ENCODE results near the gene GRIK2. TPM values are rescaled to one million over a fixed set of nuclear protein-coding genes. Genes with fewer than 3 reads are reported as not detected.

Gene GRIK2
- total RNA-seq, 4 donors from 2014 or later: 0.46 to 3.7 (median 1.8) TPM

- DNase-seq (ENCODE audit: extremely low spot score): no peak
- intact Hi-C loops (cut with DNase I): no loop called here
- Histone ChIP-seq H3K27ac (replicated peaks in 1 of 4) (no peak overlapping the region), H3K9me3 (no peaks in the 10 kb centered on the region), H3K27me3 (peaks cover 0 to 90% (median 14%) of the 10 kb centered on the region in 4 donors), H3K4me1 (peaks cover 0 to 10% (median 5%) of the 10 kb centered on the region in 4 donors), H3K36me3 (no peaks in the 10 kb centered on the region), H3K4me3 (no peak overlapping the region)
- no peak for TF ChIP-seq CTCF (IDR thresholded peaks at IDR 0.05)
- TF ChIP-seq EP300 (IDR thresholded peaks at IDR 0.05): no peak
- TF ChIP-seq POLR2A (IDR thresholded peaks at IDR 0.05; ENCODE audit: low read depth): no peak
- TF ChIP-seq POLR2AphosphoS5 (IDR thresholded peaks at IDR 0.05): no peak
- WGBS: 24% methylated on average over 27 of the region's 43 CpGs
These were observed 5.5 kb downstream of the GRIK2 start for GRCh38 chr6:101398716-101399615.

GRCh38 chr6:101399616-101400162, 6.2 kb downstream of the GRIK2 start:
- intact Hi-C loops (cut with DNase I): no loop called here
- no peak overlapping the region for H3K27ac ChIP-seq (replicated peaks in 1 of 4)
- DNase-seq (ENCODE audit: extremely low spot score): no peak
- peaks cover 0 to 8% (median 3%) of the 10 kb centered on the region in 4 donors for H3K4me1 ChIP-seq
- H3K9me3 ChIP-seq: no peaks in the 10 kb centered on the region
- no peak for TF ChIP-seq POLR2A (IDR thresholded peaks at IDR 0.05; ENCODE audit: low read depth)
- no peak for TF ChIP-seq CTCF (IDR thresholded peaks at IDR 0.05)
- TF ChIP-seq EP300 (IDR thresholded peaks at IDR 0.05): no peak
- TF ChIP-seq POLR2AphosphoS5 (IDR thresholded peaks at IDR 0.05): no peak
- H3K27me3 ChIP-seq: peaks cover 0 to 83% (median 14%) of the 10 kb centered on the region in 4 donors
- H3K4me3 ChIP-seq: no peak overlapping the region
- no peaks in the 10 kb centered on the region for H3K36me3 ChIP-seq
- 36% methylated on average over 30 of the region's 30 CpGs for WGBS

- DNase-seq (ENCODE audit: extremely low spot score): no peak
- H3K27ac ChIP-seq (replicated peaks in 1 of 4): no peak overlapping the region
- H3K27me3 ChIP-seq: peaks cover 0 to 74% (median 14%) of the 10 kb centered on the region in 4 donors
- no peaks in the 10 kb centered on the region for H3K36me3 ChIP-seq
- intact Hi-C loops (cut with DNase I): no loop called here
- H3K4me1 ChIP-seq: peaks cover 0 to 8% (median 3%) of the 10 kb centered on the region in 4 donors
- H3K4me3 ChIP-seq: no peak overlapping the region
- 72% methylated on average over 10 of the region's 10 CpGs for WGBS
- TF ChIP-seq EP300 (IDR thresholded peaks at IDR 0.05): no peak
- H3K9me3 ChIP-seq: no peaks in the 10 kb centered on the region
These were observed 7.0 kb downstream of the GRIK2 start for GRCh38 chr6:101400326-101401135.

GRCh38 chr6:101401171-101401570, 7.7 kb downstream of the GRIK2 start:
- H3K36me3 ChIP-seq: no peaks in the 10 kb centered on the region
- no peak for TF ChIP-seq POLR2AphosphoS5 (IDR thresholded peaks at IDR 0.05)
- TF ChIP-seq EP300 (IDR thresholded peaks at IDR 0.05): no peak
- no peak for TF ChIP-seq CTCF (IDR thresholded peaks at IDR 0.05)
- no peak for TF ChIP-seq POLR2A (IDR thresholded peaks at IDR 0.05; ENCODE audit: low read depth)
- DNase-seq (ENCODE audit: extremely low spot score): no peak
- H3K27me3 ChIP-seq: peaks cover 0 to 68% (median 14%) of the 10 kb centered on the region in 4 donors
- H3K27ac ChIP-seq (replicated peaks in 1 of 4): no peak overlapping the region
- intact Hi-C loops (cut with DNase I): no loop called here
- H3K4me1 ChIP-seq: peaks cover 0 to 8% (median 3%) of the 10 kb centered on the region in 4 donors
- no peaks in the 10 kb centered on the region for H3K9me3 ChIP-seq
- WGBS: 78% methylated on average over 10 of the region's 10 CpGs
- no peak overlapping the region for H3K4me3 ChIP-seq

Data from esophagus muscularis mucosa (tissue), 4 donors.